ENCODE measurements around the gene TAF1C.
A peak's percentile ranks its signal among the peaks of the same experiment; 100 is the strongest.

The TAF1C gene

DNA sequence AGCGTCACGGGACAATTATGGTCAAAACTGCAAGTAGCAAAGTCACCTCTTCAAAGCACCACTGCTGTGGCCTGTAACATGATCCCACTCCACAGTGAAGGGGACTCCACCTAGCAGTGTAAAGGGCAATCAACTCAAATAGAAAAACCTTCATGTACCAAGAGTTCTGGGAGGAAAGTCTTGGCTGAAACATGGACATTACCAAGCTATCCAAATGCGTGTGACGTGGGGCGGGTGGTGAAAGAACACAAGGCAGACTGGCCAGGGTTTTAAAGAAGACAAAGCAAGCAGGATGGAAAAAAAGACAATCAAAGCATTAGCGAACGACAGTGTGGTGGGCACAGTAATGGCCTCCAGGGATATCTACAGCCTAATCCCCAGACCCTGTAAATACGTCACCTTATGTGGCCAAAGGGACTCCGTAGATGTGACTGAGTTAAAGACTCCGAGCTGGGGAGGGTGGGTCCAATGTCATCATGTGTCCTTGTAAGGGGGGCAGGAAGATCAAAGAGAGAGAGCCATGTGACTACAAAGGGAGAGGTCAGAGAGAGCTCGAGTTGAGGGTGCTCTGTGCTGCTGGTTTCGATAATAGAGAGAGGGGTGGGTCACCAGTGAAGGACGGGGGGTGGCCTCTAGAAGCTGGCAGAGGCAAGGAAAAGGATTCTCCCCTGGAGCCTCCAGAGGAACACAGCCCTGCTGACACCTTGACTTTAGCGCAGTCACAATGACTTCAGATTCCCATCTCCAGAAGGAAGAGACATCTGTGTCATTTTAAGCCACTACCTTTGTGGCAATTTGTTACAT lies 47.8 kb downstream of the TAF1C start:
- Histone ChIP-seq H3K4me3 (no peak overlapping the region), H3K27ac (peak overlapping the region in 7 of 21 experiments; percentile 12 to 62 (median 39))

DNA sequence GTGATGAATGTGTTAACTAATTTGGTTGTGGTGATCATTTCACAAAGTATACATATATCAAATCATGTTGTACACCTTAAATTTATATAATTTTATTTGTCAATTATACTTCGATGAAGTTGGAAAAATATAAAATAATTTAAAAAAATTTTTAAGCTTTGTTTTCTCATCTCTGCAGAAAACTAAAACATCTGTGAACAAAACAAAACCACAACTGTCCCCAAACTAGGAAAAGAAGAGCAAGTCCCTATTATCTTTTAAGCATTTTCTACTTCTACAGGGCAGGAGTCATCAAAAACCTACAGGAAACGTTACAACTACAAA lies 48.4 kb downstream of the TAF1C start:
- no peak overlapping the region for H3K4me3 ChIP-seq
- no peak overlapping the region for H3K27ac ChIP-seq

DNA sequence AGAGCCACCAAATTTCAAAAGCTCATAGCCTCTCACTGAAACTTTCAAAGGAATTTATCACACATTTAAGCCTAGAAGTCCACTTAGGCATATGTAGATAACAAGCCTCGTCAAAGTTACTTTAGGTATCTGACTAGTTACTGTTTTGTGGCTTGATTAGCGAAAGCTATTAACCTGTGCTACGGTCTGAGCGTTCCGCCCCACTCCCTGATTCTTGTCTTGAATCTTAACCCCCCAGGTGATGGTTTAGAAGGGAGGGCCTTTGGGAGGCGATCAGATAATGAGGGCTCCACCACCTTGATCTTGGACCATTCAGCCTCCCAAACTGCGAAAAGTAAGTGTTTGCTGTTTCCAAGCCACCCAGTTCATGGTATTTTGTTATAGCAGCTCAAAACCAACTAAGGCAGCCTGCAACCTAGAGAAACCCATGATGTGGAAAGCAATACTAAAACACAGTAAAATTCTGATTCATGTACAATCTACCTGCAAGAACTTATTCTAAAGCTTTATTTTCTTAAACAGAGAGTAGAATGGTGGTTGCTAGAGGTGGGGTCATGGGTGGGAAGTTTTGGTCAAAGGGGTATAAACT lies 49.0 kb downstream of the TAF1C start:
- H3K4me3 ChIP-seq, result no peak overlapping the region
- H3K27ac ChIP-seq, result no peak overlapping the region

DNA sequence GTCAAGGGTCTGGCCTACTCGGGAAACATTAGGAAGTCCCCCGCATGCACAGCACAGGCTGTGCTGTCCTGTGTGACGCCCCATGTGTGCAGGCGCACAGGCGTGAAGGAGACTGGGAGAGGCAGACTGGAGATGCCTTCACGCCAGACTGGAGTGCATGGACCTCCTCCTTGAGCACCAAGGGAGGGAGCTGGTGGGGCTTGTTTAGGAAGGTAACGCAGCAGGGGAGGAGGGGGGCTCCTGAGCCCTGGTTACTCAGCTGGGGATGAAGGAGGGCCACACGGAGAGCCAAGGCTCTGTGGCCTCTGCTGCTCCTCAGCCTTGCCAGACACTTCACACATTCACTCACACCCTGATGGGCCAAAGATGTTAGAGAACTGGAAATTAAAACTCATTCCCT lies 49.6 kb downstream of the TAF1C start:
- Histone ChIP-seq H3K27ac (no peak overlapping the region), H3K4me3 (no peak overlapping the region)

DNA sequence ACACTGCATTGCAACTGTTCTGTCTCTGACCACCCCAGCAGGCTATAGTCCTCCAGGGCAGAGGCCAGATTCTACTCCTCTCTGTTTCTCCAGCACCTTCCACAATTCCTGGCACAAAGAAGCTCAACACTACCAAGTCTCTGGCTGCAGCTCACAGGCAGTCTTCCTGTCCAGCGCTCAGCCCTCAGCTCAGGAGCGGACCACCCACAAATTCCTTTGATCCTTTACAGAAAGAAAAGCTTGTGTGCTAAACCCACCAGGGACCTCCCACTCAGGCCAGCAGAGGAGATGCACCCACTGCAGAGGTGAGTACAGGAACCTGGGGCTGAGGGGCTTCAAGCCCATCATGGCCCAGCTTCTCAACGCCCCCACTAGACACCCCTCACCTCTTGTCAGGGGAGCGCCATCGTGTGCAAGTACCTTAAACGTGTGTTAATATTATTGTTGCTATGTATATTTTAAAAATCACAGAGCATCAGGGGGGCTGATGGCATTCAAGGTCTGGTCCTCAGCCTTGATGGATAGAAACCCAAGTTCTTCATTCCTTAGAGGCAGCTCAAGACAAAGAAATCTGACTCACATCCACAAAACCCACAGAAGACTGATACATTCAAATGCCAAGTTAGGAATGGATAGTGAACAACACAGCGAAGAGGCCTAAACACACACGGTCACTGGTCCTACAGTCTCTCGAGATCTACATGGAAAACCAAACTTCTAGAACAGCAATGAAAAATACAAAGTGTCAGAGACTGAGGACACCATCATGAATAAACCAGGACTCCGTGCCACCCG lies 50.3 kb downstream of the TAF1C start:
- Histone ChIP-seq H3K4me3 (no peak overlapping the region), H3K27ac (no peak overlapping the region)

DNA sequence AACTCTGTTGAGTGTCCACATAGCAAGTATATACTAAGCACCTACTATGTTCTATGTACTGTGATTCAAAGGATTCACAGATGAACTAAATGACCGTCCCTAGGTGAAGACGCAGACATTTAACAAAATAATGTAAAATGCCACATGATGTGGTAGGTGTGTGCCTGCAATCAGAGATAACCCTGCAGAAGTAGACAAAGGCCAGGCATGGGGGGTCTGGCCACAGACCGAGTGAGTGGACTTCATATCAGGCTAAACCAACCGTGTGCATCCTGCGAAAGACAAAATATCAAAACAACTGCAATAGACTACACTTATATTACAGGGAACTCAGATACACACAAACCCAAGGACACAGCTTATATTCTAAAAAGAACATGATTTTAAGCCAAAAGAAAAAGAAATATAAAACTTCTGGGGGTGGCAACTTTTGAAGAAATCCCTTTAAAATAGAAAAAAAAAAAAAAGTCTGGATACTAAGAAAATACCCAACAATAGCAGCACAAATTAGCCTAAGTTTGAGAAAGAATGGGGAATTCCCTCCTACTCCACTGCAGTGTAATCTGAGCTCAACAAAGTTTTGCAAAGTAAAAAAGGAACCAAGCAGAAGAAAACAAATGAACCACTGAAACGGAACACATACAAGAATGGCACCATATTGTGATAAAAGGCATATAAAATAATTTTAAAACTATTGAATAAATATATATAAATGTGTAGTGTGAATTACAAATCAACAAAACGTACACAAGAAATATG lies 54.2 kb downstream of the TAF1C start:
- H3K4me3 ChIP-seq, result no peak overlapping the region
- H3K27ac ChIP-seq, result no peak overlapping the region

DNA sequence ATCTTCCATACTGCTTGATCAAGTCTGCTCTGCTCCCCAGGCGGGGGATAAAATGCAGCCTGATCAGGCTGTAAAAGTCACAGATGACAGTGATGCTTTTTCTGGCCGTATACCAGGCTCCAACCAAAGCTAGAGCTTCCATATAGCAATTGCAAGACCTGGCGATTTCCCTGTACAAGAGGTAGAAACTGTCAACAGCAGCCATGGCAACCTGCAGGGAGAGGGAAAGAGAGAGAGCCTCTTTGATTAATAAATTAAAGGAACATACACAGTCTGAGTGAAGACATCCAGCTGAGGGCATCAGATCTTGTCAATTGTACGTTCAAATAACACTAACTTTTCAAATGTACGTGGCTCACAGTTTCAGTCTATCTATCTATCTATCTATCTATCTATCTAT lies 55.7 kb downstream of the TAF1C start:
- no peak overlapping the region for H3K27ac ChIP-seq

More for the DNA sequence above, 55.7 kb downstream of the TAF1C start:
- no peak overlapping the region for H3K4me3 ChIP-seq
